ENCODE measurements around the gene BLTP1.

Gene BLTP1

DNA sequence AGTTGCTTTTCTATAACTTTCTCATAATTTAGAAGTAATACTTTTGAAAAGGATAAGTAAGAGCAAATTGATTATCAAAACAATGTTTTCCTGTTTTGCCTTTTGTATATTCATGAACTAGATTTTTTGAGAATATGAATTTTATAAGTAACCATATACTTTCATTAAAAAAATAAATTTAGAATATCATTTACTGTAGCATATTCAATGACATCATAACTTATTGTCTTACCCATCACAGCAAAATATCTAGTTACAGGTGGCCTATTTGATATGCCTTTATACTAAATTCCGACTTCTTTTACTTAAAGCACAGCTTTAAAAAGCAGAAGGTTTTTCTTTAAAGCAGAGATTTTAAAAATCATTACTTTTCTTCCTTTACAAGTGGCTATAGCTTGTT is 20.1 kb downstream of the BLTP1 start:
- DNase-seq: no peak

DNA sequence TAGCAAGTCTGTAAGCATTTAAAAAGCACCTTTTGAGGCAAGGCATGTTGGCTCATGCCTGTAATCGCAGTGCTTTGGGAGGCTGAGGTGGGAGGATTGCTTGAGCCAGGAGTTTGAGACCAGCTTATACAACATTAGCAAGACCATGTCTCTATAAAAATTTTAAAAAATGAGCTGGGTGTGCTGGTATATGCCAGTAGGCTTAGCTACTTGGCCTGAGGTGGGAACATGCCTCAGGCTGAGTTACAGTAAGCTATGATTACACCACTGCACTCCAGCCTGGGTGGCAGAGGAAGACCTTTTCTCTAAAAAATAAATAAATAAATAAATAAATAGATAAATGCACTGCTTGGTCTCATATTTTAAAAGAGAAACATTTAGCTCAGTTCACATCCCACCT is 26.8 kb downstream of the BLTP1 start:
- no peak for DNase-seq

DNA sequence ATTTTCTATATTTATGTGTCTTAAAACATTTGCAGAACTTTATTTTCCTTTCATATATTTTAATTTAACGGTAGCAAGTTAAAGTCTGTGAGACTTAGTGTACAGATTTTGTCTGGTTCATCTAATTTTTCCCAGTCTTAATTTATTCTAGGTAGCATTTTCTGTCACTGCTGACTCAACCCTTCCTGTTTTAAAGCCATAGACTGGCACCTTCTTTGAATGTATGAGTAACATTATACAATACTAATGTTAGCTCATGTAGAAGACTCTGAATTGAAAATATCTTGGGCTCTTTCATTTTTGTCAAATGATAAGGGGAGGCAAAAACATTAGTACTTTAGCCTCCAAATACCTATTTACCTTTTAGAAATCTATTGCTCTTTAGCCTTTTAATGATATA is 43.6 kb downstream of the BLTP1 start:
- DNase-seq: no peak
